HL-60/S4 treated with retinoic acid at 250 ng/mL for 4 days and 3 days (cell line): ENCODE results near the gene MEG3.

Experiments
- in situ Hi-C: fragments of 300-500 bp; cut with MboI; formaldehyde crosslinking; loops from 2 replicates; pipeline ENCODE4 v1.7.0; 2022; ENCODE audit warnings: low sequenced_read_pairs

MEG3 gene

DNA sequence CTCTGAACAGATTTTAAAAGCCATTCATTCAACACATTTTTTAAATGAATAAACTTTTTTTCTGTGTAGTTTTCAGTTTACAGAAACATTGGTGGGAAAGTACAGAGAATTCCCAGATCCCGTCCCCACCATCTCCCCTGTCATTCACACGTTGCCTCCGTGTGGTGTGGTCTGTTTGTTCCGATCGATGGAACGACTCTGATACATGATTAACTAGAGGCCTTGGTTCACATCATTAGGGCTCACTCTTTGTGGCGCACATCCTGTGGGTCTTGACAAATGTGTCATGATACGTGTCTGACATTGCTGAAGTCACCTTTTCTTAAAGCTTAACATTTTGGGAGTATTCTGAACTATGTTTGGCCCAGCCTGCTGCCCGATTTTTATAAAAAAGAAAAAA lies 18.5 kb downstream of the MEG3 start:
- in situ Hi-C loops = no loop called here

GRCh38 chr14:100844846-100845245 lies 18.9 kb downstream of the MEG3 start:
- in situ Hi-C loops = no loop called here

DNA sequence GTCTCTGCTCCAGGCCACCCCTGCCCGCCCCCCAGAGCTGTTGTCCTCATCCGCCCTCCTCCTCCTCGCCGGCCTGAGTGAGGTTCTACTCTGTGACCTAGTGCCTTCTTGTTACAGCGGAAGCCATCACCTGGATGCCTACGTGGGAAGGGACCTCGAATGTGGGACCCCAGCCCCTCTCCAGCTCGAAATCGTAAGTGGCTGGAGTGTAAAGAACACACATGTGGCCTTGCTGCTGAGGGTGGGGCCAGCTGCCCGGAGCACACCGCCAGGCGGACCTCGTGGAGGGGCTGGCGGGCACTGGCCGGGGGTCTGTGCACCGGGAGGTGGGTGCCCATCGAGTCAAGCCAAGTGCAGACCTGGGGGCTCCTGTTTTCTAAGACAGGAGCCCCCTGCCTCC lies 19.4 kb downstream of the MEG3 start:
- in situ Hi-C loops = no loop called here

GRCh38 chr14:100846309-100846859 lies 20.5 kb downstream of the MEG3 start:
- in situ Hi-C loops = no loop called here

- in situ Hi-C loops = no loop called here
These were observed 23.3 kb downstream of the MEG3 start for GRCh38 chr14:100849115-100849781.

DNA sequence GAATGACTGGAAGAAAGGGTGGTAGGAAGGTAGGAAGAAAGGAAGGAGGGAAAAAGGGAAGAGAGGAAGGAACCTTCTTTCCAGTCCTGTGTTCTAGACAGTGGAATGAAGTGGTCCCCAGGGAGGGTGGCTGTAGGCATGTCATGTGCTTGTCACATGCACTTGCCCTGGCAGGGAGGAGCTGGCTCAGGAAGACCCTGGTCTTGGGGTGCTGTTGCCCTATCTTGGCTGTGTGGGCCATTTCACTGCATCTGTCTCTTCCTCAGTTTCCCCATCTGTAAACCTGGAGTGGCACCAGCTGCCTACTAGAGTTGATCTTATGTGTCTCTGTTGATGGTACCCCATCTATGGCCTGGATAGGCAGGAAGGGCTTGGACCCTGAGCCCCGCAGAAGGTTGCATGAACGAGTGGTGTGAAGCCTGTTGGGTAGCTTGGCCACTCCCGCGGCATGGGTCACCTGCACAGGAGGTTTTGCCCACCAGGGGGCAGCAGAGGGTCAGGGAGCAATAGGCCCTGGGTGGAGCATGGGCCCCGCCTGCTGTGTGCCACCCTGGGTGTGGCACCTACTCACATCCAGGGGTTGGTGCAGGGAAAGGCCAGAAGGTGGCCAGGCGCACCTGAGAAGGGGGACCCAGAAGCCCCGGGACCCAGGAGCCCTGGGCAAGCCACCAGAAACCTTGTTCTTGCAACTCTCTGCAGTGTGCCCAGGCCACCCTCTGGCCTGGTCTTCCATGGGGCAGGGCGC lies 25.1 kb downstream of the MEG3 start:
- in situ Hi-C loops = no loop called here

DNA sequence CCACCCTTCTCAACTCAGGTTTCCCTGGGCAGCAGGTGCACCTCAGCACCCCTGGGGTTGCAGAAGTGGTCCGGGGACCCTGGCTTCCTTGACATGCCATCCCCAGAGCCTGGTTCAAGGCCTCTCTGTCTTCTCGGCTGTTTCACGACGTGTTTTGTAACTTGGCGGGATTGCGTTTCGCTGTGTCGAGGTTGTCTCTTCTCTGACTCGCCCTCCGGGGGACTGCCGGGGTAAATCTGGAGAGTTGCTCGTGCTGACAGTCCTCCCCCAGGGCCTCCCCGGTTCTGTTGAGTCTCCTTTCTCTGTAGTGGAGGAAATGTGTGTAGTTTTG lies 25.6 kb downstream of the MEG3 start:
- in situ Hi-C loops = no loop called here

DNA sequence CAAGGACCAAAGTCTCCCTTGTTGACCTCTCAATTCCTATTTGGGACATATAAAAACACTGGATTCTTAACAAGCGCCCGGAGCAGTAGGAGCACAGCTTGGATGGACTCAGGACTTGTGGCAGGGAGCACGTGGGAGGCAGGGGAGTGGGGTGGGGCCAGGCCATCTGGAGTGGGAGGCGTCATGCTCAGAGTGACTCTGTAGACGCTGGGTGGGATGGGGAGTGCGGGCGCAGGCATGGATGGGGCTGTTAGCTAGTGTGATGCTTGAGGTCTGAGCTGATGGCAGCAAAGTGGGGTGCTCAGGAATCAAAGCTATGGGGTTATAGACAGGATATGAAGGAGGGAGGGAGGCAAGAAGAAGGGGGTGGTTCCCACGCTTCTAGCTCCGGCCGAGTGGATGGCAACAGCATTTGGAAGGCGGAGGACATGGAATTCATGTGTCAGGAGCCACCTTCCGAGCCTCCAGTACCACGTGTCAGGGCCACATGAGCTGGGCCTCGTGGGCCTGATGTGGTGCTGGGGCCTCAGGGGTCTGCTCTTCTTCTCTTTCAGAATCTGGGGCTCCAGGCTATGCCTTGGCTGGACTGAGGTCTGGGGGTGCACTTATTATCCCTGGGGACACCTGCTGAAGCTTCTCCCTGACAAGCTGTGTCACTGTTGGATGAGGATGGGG lies 26.2 kb downstream of the MEG3 start:
- in situ Hi-C loops = no loop called here

- in situ Hi-C loops = no loop called here
These were observed 28.5 kb downstream of the MEG3 start for GRCh38 chr14:100854435-100854834.

DNA sequence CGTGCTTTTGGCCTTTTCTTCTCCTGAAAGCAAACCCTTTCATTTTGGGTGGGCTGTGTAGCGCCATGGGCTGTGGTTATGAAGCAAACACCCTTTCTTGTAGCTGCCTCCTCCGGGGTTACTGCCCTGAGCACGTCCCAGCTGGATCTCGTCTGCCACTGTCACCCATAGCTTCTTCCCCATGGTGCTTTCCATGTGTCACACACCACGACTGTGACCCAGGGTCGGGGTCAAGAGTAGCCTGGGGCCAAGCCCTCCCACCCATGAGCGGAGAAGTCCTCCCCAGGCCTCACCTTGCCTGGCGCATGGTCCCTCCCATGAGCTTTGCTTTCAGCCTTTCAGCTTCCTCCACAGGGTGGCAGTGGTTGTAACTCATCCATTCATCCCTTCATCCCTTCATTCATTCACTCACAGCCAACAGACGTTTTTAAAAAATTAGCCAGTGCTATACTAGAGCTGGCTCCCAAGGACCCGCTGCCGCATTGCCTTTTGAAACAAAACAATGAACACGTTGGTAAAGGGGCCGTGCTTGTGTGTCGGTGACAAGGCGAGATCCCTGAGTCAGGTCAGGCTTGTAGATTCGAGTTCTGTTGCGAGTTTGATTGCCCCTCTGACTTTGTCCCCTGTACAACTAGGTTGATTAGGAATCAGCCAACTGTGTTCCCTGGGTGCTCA lies 29.5 kb downstream of the MEG3 start:
- in situ Hi-C loops = no loop called here

DNA sequence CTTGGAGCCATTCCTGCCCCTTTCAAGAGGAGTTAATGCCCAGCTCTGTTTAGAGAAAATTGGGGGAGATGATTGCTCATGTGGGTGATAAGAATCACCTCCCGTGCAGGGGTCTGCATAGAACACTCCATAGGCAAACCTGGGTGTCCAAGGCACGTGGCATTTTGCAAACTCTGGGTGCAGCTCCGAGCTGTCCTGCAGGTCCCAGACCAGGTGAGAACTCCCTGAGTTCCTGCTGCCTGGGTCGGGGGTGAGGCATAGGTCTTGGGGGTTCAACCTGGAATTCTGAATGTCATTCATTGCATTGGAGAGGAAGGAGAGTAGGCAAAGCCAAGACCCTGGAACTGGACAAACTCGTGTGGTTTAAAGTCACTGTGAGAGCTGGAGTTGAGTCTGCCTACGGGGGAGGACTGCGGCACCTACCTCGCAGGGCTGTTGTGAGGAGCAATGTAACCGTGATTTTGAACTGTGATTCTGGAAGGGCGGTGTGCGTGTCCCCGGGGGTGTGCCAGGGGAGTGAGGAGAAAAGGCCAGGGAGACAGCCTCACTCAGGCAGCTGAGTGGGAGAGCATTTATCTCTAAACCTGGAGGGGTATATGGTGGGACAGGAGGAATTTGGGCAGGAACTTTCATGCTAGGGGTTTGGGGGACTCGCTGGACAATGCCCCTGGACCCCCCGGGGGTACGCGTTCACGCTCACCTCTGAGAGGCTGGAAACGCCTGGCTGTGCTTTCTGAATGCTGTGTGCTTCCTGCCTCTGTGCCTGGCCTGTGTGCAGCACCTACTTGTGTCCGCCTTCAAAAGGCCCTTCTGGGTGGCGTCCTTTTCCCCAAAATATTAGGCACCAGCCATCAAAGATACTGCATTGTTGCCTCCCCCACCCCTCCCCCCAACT lies 30.4 kb downstream of the MEG3 start:
- in situ Hi-C loops = no loop called here

GRCh38 chr14:100857233-100857922 lies 31.5 kb downstream of the MEG3 start:
- in situ Hi-C loops = no loop called here

- in situ Hi-C loops = no loop called here
These were observed 32.3 kb downstream of the MEG3 start for GRCh38 chr14:100857923-100858837.

DNA sequence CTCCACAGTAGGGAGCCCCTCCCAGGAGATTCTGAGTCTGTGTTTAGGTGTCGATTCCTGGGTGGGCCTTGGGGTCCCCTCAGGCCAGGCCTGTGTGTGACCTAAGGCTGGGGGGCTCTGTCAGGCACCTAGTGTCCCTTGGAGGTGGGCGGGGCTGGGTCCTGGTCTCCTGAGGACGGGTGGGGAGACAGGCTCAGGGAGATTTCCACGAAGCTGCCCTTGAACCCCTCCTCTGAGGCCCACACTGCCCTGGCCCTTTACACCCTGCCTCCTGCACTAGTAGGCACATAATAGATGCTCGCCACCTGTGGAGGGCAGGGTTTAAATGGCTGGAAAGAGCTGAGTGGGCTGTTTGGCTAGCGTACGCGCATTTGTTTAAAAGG lies 32.9 kb downstream of the MEG3 start:
- in situ Hi-C loops = no loop called here

GRCh38 chr14:100859781-100860180 lies 33.9 kb downstream of the MEG3 start:
- in situ Hi-C loops = no loop called here

- in situ Hi-C loops = no loop called here
These were observed 34.8 kb downstream of the MEG3 start for GRCh38 chr14:100860556-100861187.

- in situ Hi-C loops = no loop called here
These were observed 35.4 kb downstream of the MEG3 start for GRCh38 chr14:100861188-100861936.

DNA sequence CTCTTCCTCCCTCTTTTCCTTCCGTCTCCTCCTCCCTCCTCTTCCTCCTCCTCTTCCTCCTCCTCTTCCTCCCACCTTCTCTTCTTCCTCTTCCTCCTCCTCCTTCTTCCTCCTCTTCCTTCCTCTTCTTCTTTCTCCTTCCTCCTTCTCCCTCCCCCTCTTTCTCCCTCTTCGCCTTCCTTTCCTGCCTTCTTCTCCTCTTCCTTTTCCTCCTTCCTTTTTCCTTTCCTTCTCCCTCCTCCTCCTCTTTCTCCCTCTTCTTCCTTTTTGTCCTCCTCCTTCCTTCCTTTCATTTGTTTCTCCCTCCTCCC lies 36.0 kb downstream of the MEG3 start:
- in situ Hi-C loops = no loop called here
